ENCODE data around the gene NFASC.

NFASC gene

DNA sequence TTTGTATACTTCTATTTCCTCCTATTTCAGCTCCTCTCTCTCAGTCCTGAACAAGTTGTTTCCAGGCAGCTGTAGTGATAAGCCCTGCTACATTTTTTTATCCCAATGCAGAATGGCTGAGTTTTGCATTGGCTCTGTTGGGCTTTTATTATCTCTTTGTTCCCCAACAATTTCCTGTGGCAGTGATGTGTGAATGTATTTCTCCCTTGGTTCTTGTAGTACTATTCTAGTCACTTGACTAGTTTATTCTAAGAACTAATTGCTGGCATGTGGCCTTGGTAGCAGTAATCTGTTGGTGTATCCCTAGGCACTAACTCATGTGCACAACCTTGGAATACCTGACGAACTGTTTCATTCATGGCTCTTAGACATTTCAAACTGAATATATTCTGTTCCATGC lies 60.7 kb downstream of the NFASC start:
- TF ChIP-seq, protein P1, sequence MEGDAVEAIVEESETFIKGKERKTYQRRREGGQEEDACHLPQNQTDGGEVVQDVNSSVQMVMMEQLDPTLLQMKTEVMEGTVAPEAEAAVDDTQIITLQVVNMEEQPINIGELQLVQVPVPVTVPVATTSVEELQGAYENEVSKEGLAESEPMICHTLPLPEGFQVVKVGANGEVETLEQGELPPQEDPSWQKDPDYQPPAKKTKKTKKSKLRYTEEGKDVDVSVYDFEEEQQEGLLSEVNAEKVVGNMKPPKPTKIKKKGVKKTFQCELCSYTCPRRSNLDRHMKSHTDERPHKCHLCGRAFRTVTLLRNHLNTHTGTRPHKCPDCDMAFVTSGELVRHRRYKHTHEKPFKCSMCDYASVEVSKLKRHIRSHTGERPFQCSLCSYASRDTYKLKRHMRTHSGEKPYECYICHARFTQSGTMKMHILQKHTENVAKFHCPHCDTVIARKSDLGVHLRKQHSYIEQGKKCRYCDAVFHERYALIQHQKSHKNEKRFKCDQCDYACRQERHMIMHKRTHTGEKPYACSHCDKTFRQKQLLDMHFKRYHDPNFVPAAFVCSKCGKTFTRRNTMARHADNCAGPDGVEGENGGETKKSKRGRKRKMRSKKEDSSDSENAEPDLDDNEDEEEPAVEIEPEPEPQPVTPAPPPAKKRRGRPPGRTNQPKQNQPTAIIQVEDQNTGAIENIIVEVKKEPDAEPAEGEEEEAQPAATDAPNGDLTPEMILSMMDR (IDR thresholded peaks at IDR 0.05; ENCODE audit: extremely low read depth, missing control alignments) = no peak
- DNase-seq (ENCODE audit: low spot score) = no peak

DNA sequence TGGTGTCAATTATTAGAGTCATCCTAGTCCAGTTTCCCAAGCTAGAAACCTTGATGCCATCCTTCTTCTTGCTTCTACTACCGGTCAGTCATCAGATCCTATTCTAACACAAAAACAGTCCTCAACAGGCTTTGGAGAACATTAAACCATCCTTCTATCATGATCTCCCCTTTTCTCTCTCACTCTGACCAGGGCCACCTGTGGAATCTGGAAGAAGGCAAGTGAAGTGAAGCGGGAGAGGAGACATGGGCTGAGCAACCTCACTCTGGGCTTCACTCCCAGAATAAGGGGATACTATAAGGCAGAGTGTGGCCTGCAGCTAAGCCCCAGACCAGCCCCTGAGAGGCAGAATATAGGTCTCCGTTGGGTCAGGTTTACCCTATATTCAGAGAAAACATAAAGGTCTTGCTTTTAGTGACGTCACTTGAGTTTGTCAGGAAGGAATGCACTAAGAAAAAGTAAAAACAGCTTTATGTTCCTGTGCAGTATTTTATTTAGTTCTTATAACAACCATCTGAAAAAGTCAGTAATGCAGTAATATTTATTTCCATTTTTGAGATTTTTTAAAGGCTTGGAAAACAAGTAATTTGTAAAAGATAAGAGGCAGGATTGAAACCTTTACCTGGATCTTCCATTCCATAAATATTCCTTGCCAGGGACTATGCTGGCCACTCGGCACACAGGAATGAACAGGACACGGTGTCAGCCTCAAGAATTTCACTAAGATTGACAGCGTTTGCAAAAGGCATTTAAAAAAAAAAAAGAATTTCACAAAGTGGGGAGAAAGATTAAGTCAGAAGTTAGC lies 61.3 kb downstream of the NFASC start:
- DNase-seq (ENCODE audit: low spot score) = no peak
- TF ChIP-seq, protein P1 (IDR thresholded peaks at IDR 0.05; ENCODE audit: extremely low read depth, missing control alignments) = no peak

DNA sequence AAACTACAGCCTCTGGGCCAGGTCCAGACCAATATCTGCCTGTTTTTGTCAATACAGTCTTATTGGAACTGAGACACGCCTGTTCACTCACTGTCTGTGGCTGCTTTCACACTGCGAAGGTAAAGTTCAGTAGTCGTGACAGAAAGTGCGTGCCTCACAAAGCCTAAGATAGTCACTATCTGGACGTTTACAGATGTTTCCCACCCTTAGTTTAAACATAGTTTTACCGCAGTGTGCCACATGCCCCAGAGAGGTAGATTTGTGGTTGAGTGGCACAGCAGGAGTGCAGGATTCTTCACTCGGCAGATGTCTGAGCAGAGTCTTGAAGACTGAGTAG lies 61.9 kb downstream of the NFASC start:
- no peak for DNase-seq (ENCODE audit: low spot score)
- TF ChIP-seq, protein P1 (IDR thresholded peaks at IDR 0.05; ENCODE audit: extremely low read depth, missing control alignments) = no peak

DNA sequence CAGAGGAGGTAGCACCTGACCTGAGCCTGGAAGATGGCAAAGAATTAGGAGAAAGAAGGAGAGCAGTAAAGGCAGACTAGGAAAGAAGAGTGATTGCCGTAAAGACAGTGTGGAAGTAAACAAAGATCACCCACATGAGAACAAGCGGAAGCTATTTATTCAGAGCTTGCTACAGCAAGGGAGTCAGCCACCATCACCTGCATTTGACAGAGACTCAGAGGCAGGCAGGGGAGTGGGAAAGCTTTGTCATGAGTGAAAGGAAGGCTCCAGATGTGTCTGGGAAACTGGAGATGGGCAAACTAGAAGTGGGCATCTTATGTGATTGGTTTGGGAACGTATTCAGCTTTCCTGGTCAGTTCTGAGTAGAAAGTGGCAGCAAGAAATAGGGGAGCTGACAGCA lies 64.5 kb downstream of the NFASC start:
- DNase-seq (ENCODE audit: low spot score) = no peak
- TF ChIP-seq, protein P1 (IDR thresholded peaks at IDR 0.05; ENCODE audit: extremely low read depth, missing control alignments) = no peak

DNA sequence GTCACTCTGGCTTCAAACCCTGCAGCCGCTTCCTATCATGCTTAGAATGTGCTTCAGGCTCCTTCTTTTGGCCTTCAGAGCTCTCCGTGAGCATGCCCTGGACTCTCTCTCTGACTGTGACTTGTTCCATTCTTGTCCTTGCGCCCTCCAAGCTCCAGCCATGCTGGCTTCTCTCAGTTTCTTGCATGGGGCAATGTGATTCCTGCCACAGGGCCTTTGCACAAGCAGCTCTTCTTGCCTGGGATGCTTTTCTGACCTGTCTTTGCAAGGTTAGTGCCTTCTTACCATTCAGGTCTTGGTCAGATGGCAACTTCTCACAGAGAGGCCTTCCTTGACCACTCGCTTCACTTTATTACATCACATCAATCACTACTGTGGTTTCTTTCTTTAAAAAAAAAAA lies 66.1 kb downstream of the NFASC start:
- DNase-seq (ENCODE audit: low spot score) = no peak
- TF ChIP-seq, protein P1 (IDR thresholded peaks at IDR 0.05; ENCODE audit: extremely low read depth, missing control alignments) = no peak

DNA sequence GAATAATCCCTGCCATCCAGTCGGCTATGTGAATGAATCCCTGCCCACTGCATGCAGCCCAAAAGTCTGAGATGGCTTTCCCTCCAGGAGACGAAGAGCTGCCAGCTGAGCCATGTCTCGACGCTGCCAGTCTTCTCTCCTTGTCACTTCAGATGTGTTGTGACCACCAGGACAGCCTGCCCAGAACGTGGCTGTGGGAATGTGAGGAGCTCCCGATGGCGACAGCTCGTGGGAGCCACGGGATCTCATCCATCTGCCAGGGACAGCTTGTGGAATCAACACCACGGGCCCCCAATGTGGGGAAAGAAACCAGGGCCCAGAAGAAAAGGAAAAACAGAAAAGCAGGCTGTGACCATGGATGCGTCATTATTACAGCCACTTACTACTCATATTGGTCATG lies 67.2 kb downstream of the NFASC start:
- DNase-seq (ENCODE audit: low spot score) = no peak
- TF ChIP-seq, protein P1 (IDR thresholded peaks at IDR 0.05; ENCODE audit: extremely low read depth, missing control alignments) = no peak

DNA sequence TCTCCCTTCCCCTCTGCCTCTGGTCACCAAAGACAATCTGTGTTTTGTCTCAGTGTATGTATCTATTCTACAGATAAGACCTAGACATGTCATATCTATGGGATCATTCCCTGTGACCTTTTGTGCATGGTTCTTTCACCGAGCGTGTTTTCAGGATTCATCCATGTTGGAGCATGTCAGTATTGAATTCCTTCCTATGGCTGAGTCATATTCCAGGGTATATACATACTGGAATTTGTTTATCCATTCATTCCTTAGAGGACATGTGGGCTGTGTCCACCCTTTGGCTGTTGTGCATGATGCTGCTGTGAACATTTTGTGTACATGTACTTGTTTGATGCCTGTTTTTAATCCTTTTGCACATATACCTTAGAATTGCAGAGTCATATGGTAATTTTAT lies 69.9 kb downstream of the NFASC start:
- TF ChIP-seq, protein P1 (IDR thresholded peaks at IDR 0.05; ENCODE audit: extremely low read depth, missing control alignments) = no peak
- DNase-seq (ENCODE audit: low spot score) = no peak

Data from GM20000 (cell line).